NCI-H524 (cell line): ENCODE data around the gene PRKCE.
A peak's percentile ranks its signal among the peaks of the same experiment; 100 is the strongest.
"Not testable (repeated sequence)": the region's sequence is repeated elsewhere in the genome, so short reads cannot be mapped to it uniquely, and the experiment has no call there.

Source experiments
- DNase-seq, 2 experiments: peaks; one replicate each; lab custom pipeline; 2025; lab: John Stamatoyannopoulos, UW

Gene PRKCE

GRCh38 chr2:45889620-45890370 is 238.3 kb downstream of the PRKCE start:
- peak in 1 of 2 experiments; percentile 45 for DNase-seq

GRCh38 chr2:45890371-45890646 is 238.8 kb downstream of the PRKCE start:
- DNase-seq: not testable (repeated sequence)

- no peak for DNase-seq
Measured at GRCh38 chr2:45890819-45891218, 239.3 kb downstream of the PRKCE start.

- no peak for DNase-seq
Measured at GRCh38 chr2:45891719-45892424, 240.4 kb downstream of the PRKCE start.

- peak; percentile 39 to 56 for DNase-seq
Measured at GRCh38 chr2:45892425-45892745, 240.9 kb downstream of the PRKCE start.

GRCh38 chr2:45892757-45893156 is 241.3 kb downstream of the PRKCE start:
- peak in 1 of 2 experiments; percentile 56 for DNase-seq

GRCh38 chr2:45894211-45894610 is 242.7 kb downstream of the PRKCE start:
- no peak for DNase-seq

GRCh38 chr2:45895241-45895861 is 243.9 kb downstream of the PRKCE start:
- no peak for DNase-seq

GRCh38 chr2:45896311-45896710 is 244.8 kb downstream of the PRKCE start:
- DNase-seq: no peak

- no peak for DNase-seq
Measured at GRCh38 chr2:45897842-45898241, 246.4 kb downstream of the PRKCE start.

GRCh38 chr2:45898819-45899218 is 247.3 kb downstream of the PRKCE start:
- DNase-seq: no peak

- DNase-seq: no peak
Measured at GRCh38 chr2:45899926-45900325, 248.5 kb downstream of the PRKCE start.

GRCh38 chr2:45901468-45902032 is 250.1 kb downstream of the PRKCE start:
- no peak for DNase-seq

GRCh38 chr2:45902380-45902779 is 250.9 kb downstream of the PRKCE start:
- no peak for DNase-seq

- DNase-seq: no peak
Measured at GRCh38 chr2:45902781-45903375, 251.4 kb downstream of the PRKCE start.

GRCh38 chr2:45904267-45904945 is 252.9 kb downstream of the PRKCE start:
- peak; percentile 72 to 93 for DNase-seq

GRCh38 chr2:45904946-45905631 is 253.6 kb downstream of the PRKCE start:
- peak; percentile 77 to 92 for DNase-seq

- no peak for DNase-seq
Measured at GRCh38 chr2:45905632-45905958, 254.1 kb downstream of the PRKCE start.

- DNase-seq: no peak
Measured at GRCh38 chr2:45907592-45907991, 256.1 kb downstream of the PRKCE start.

- DNase-seq: no peak
Measured at GRCh38 chr2:45908316-45909170, 257.1 kb downstream of the PRKCE start.

- DNase-seq: no peak
Measured at GRCh38 chr2:45909171-45909565, 257.7 kb downstream of the PRKCE start.
